Stimulated activated CD8-positive, alpha-beta memory T cell treated with anti-CD3 and anti-CD28 coated beads, Interleukin-2, amount 100 ng/mL, for 1 hour (primary cell): ENCODE measurements around the gene YIPF3.
A peak's percentile ranks its signal among the peaks of the same experiment; 100 is the strongest.
"Not testable (repeated sequence)": the region's sequence is repeated elsewhere in the genome, so short reads cannot be mapped to it uniquely, and the experiment has no call there.

Experiments
- DNase-seq, 2 donors: peaks; one replicate each; pipeline ENCODE4 v3.0.0-alpha.2; 2020; ENCODE audit warnings: low read depth in 2 of 2

The YIPF3 gene

DNA sequence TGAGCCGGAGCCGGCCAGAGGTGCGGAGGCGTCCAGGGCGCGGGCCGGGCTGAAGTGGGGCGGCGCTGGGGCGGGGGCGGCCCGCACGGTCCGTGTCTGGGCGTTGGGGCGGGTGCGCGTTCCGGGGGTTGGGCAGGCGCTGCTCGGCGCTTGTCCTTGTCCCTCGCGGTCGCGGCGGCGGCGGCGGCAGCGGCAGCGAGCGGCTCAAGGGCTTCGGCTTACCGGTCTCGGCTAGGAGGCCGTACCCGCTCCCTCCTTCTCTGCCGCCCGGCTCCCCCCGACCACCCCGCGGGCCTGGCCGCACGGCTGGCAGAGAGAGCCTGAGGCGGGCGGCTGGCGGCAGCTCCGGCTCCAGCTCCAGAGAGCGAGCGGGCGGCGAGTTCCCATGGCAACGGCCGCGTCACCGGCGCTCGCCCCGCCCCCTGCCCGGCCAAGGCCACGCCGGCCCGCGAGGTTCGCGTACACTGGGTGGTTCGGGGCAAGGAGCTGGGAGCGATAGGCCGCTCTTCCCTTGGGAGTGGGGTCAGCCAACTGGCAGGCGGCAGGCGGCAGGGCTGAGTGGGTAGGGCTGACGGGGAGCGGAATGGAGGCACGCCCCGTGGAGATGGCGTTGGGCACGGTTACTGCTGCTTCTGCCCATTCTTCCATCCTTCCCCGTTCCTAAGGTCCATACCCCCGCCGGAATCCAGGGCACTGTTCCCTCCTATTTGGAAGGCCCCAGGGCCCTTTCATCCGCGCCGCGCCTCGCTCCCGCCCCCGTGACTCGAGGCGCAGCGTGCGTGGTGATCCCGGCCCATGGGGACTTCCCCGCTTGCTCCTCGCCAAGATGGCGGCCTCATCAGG, 6.5 kb downstream of the YIPF3 start, which contains the start of gene LRRC73:
TSS of gene LRRC73 (minus strand) at position 363 of the 843 bp plus-strand sequence. CDS start 561 bp downstream, outside the sequence.
- peak; percentile 64 to 65 for DNase-seq

DNA sequence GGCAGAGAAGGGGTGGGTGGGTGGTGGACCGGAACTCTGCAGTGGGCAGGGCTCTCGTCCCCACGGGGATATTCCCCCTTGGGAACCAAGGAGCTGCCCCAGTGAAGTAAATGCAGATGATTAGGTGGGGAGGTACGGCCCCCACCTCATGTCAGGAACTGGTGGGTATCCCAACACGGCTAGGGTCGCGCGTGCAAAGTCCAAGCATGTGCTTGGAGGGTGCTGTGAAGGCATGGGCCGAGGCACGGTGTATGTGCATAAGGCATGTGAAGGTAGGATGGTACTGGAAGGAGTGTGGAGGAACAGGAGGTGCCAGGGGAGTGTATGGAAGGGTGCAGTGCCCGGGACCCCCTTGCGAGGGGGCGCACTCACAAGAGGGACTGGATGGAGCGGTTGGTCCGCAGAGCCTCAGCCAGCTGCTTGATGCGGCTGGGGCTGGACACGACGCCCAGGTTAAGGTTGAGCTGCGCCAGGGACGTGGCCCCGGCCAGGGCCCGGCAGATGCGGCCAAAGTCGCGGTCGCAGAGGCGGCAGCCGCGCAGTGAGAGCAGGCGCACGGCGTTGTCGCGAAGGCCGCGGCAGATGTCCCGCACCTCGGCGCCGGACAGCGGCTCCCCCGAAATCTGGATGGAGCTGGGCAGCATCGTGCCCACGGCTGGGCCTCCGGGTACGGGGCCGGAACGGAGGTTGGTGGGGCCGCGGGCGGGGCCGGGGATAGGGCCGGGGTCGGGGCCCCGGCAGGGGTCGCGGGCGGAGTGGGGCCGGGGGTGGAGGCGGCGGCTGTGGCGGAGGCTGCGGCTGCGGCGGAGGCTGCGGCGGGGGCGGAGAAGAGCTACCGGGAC, 7.4 kb downstream of the YIPF3 start:
- DNase-seq = no peak

DNA sequence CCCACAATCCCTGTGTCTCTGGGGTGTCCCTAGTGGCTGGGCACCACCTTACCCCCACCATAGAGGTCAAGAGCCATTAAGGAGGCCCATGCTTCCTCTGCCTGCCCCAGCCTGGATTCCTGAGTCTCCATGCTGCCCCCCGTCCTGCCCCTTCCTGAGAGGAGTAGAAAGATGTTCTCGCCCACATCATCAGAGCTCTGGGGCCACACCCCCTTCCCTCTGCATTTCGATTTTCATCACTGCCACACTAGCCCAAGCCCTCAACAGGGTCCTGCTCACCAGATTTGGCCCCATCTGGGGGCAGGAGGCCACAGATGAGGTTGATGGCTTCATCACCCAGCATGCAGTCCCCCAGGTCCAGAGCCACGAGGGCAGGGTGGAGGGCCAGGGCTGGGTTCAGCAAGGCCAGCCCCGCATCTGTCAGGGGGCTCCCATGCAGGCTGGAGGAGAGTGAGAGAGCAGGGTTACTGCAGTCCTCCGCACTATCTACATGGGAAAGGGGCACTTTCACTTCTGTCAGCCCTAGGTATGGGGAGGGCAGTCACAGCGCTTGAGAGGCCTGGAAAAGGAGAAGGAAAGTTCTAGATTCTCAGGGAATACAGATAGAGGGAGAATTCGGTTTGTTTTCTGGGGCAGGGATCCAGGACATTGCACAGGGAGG, 8.1 kb downstream of the YIPF3 start:
- no peak for DNase-seq

DNA sequence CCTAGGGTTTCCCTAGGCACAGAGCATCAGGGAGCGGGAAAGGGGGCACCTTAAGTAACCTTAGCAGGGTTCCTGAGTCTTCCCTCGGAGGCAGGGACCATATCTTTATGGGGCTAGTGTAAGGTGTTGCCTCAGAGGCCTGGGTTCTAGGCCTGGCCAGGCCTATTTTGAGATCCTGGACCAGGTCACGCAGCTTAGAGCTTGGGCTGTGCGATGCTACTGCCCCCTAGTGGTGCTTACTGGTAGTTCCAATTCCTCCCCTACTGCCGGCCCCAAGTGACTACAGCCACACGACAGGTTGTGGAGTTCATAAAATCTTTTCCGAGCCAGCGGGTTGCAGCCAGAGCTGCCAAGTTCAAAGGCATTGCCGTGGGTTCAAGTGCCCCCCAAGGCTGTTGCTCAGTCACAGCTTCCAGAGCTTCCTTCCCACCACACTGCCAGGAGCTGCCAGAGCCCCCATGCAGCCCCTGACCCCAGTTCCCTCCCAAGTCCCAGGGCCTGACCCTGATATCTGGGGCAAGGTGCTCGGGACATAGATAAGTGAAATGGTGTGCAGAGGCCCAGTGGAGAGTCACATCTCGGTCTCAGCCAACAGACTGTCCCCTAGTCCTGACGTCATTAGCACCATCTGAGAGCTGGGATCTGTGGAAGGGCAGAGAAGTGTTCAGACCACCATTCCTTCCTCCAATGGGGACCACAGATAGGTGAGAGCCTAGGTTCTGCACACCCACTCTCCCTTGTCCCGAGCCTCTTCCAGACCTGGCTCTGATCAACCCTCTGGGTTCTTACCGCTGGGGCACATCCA, 9.9 kb downstream of the YIPF3 start:
- peak; percentile 58 to 63 for DNase-seq

DNA sequence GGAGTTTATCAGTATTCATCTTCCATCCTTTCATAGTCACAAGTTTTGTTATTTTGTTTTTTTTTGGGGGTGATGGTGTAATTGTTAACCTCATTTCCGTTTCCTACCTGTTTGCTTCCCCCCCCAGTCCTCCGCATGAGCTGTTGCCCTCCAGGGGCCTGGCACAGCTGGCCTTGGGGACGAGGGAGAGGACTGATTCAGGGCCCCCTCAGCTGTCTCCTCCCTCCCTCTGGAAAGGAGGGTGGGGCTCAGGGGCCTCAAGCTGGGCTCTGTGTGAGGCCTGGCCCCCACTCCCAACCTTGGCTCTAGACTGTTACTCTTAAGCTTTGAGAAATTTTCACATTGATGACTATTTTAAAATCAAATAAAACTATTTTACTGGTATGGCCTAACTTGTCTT, 10.6 kb downstream of the YIPF3 start:
- DNase-seq = no peak

DNA sequence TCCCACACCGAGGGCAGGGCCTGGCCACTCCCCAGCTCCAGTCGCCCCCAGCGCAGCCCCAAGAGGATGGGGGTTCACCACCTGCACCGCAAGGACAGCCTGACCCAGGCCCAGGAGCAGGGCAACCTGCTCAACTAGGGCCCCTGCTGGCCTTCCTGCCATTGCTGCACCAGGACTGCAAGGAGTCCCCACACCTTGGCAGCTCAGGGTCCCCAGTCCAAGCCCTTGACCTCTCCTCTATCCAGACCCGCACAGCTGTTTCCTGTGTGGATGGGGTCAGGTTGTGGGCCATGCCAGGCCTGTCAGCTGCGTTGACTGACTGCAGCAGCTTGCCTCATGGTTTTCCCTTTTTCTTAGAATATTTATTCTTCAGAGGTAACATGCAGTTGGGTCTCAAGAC, 11.0 kb downstream of the YIPF3 start:
- no peak for DNase-seq

DNA sequence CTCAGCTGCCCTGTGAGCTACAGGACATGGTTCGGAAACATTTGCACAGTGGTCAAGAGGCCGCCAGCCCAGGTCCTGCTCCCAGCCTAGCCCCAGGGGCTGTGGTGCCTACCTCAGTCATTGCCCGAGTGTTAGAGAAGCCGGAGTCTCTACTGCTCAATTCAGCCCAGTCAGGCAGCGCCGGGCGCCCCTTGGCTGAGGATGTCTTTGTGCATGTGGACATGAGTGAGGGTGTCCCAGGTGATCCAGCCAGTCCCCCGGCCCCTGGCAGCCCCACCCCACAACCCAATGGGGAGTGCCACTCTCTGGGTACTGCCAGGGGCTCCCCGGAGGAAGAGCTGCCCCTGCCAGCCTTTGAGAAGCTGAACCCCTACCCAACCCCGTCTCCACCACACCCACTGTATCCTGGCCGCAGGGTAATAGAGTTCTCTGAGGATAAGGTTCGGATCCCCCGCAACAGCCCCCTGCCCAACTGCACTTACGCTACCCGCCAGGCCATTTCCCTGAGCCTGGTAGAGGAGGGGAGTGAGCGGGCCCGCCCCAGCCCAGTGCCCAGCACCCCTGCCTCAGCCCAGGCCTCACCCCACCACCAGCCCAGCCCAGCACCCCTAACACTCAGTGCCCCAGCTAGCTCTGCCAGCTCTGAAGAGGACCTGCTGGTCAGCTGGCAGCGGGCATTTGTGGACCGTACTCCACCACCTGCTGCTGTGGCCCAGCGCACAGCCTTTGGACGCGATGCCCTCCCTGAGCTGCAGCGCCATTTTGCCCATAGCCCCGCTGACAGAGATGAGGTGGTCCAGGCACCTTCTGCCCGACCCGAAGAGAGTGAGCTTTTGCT, 11.8 kb downstream of the YIPF3 start:
- no peak for DNase-seq

DNA sequence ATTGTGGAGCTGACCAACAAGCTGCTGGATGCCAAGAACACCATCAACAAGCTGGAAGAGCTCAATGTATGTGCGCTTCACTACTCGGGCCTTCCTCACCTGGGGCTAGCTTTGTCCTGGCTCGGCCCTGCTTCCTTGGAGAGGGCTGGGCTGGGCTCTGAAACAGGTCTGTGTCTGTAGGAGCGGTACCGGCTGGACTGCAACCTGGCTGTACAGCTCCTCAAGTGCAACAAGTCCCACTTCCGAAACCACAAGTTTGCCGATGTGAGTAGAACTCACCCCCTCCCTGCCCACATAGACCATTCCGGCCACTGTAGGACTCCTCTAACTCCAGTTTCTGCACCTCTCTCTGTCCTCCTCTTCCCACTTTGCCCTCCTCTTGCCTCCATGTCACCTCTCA, 13.3 kb downstream of the YIPF3 start:
- no peak for DNase-seq

DNA sequence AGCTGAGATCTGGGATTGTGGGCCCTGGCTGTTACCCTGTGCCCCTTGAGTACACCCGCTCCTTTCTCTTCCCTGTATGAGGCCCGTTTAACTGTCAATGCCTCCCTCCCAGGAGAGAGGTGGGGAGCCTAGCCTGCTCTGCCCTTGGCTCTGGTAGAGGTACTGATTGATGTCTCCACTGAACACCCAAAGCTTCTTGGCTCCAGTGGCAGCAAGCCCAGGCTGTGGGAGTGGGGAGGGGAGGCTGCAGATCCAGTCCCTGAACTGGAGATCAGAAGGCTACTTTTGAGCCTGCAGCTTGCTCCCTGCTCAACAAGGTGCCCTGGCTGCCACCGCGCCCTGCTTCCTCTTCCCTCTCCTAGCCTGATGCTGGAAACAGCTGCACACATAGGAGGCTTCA, 14.1 kb downstream of the YIPF3 start:
- no peak for DNase-seq

DNA sequence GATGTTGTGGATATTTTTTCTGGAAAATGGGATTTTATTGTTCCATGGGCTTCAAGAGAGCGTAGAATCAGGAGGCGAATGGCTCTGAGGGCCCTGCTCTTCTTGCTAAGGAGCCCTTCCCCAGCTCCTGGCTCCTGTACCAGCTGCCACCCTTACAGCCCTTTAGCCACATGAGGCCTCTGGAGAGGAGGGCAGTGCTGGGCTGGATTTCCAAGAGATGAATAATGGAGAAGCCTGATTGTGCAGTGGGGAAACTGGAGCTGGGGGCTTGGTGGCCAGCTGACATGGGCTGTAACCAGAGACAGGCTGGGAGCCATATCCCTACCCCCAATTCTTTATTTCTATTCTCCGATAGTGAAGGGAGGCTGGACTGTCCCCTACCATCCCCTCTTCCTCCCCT, 15.8 kb downstream of the YIPF3 start:
- DNase-seq = no peak

DNA sequence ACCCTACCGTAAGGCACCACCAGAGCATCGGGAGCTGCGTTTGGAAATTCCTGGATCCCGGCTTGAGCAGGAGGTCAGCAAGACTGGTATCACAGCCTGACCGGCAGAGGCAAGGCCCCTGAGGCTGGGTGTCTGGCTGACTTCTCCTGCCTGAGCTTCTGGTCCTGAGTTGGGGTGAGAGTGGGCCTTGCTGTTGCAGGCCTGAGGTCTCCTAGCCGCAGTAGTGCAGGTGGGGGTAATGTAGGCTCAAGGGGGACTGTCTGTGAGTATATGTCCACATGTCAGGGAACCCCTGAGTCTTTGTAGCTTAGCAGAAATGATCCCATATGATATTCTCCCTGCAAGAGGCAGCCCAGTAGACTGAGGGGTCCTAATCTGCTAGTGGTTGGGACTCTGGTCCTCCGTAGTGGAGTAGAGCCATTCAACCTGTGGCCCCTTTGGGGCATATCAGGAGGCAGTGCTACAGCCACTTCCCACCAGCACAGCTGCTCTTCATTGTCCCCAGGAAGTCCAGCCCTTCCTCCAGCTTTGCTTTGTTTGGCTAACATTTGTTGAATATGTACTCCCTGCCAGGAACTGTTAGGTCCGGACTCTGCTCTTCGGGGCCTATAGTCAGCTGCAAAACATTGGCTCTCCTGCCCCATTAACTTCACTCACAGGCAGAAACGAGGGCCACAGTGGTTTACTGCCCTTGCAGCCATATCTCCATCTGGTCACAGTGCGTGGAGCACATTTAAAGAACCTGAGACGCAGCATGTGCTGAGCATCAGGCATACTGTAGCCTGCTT, 17.5 kb downstream of the YIPF3 start:
- no peak for DNase-seq

DNA sequence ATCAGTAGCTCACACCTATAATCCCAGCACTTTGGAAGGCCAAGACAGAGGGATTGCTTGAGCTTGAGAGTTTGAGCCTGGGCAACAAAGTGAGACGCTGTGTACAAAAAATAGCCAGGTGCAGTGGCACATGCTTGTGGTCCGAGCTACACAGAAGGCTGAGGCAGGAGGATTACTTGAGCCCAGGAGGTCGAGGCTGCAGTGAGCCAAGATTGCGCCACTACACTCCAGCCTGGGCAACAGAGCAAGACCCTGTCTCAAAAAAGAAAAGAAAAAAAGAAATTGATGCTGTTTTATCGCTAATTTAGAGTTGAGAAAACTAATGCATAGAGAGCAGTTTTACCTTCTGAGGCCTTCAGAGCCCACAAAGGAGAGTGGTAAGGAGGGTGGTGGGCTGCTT, 18.4 kb downstream of the YIPF3 start:
- not testable (repeated sequence) for DNase-seq

DNA sequence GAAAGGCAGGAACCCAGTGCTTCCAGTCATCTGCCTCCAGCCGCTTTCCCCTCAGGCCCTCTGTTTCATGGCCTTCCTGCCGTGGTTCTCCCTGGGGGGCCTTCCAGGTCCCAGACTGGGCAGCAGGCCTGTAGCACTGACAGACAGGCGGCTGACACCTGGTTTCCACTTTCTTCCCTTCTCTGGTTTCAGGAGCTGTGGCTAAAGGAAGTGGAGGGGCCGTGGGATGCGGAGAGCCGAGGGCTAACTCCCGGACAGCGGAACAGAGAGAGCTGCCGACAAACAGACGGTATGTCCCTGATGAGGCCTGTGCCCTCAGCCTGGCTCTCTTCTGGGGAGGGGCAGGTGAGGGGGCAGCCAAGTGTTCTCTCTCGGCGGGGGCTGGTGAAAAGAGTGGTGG, 19.0 kb downstream of the YIPF3 start:
- DNase-seq = no peak

DNA sequence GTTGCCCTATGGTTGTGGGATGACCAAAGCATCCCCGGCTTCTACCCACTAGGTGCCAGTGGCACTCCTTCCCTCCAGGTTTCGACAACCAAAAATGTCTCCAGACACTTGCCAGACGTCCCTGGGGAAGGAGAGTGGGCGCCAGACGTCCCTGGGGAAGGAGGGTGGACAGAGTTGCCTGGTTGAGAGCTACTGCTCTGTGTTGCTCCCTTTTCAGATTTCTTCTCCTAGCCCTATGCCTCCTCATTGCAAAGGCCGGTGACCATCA, 19.7 kb downstream of the YIPF3 start:
- DNase-seq = no peak

DNA sequence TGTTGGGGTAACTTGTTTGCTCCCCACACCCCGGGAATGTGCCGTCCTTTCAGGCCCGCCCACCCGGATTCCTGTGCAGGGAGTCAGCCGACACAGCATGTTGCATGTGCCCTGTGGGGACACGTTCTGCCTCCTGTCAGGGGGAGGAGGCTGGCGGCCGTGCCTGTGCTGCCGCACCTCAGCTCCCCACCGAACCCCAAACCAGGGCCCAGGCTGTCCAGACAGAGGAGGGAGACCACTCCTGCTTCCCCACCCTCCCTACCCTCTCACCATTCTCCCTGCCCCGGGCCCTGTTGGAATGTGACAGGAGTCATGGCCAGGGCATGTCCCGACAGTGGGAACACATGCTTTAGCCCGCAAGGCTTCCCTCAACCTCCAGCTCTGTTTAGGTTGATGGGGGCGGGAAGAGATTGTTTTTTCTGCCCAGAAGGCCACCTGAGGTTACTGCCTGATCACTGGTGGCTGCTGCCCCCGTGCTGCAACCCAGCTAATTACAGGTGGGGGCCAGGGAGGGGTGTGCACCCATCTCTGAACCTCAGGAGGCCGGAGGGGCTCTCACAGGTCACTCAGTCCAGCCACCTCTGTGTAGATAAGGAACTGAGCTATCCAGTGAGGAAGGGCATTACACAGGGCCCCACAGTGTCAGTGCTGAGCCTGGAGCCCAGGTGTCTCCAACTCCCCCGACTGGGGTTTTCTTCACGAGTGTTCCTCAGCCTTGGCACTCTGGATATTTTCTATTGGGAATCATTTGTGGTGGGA, 20.2 kb downstream of the YIPF3 start:
- DNase-seq = no peak

DNA sequence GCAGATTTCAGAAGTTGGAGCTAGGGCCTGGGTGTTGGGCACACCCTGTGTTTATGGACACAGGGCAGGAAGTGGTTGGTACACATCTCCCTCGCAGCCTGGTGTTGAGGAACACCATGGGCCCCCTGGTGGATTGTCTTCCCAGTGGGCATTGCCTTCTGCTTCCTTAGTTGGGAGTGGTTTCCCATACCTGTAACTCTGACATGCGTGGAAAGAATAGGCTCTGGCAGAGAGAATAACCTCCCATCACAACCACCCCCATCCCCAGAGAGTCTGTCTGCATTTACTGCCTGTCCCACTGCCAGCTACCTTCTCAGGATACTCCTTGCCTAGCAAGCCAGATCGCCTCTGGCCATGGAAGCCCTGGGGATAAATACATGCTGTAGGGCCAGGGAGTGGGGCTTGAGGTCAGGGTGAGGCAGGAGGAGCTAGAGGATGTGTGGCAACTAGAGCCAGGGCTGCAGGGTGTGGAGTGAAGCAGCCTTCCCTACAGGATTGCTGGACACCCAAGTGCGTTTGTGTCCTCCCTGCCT, 21.3 kb downstream of the YIPF3 start:
- DNase-seq = no peak

DNA sequence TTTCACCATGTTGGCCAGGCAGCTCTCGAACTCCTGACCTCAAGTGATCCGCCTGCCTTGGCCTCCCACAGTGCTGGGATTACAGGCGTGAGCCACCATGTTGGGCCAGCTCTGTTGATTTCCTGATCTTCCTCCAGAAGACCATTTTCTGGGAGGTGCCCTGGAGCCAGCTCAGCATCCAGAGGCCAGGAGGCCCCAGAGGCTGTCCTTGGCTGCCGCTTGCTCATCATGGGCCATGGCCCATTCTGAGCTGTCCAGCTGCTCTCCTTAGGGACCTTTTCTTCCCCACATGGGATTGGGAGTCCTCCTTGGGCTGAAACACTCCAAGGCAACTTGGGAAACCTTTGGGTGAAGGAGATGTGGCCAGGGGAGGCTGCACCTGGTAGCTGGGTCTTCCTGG, 22.0 kb downstream of the YIPF3 start:
- no peak for DNase-seq

DNA sequence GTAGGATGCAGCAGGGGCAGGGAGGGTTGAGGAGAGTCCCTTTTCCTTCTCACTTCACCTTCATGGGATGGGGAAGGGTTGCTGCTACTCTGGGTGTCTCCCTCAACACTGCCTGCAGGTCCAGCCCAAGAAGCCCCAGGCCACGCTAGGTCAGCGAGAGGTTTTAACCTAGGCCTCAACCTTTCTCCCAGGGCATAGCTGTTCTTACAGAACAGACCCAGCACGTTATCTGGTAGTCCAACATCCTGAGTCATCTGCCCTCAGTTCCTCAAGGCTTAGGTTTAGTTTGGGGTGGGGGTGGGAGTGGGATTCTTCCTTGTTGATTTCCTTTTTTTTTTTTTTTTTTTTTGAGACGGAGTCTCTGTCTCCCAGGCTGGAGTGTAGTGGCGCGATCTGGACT, 22.4 kb downstream of the YIPF3 start:
- DNase-seq = no peak

DNA sequence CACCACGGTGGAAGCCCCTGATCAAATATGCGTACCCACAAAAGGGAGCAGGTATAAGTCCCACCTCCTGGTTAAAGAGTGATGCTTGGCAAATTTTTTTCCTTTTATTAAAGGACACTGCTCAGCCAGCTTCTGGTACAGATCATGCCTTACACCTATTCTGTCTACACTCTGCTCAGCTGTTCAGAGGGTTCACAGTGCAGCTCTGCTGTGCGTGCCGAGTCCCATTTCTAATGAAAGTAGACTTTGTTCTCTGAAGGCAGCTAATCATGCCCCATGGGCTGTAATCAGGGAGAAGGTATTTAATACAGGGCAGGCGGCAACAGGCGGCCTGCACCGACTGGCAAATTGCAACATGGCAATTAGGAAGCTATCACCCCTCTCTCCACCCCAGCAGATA, 22.9 kb downstream of the YIPF3 start:
- no peak for DNase-seq
